GM20000 (cell line): ENCODE results near the gene MARCO.
"Not testable (repeated sequence)": the region's sequence is repeated elsewhere in the genome, so short reads cannot be mapped to it uniquely, and the experiment has no call there.

Experiments
- DNase-seq: peaks from one replicate; pipeline ENCODE4 v3.0.0; 2012; ENCODE audit warnings: low spot score
- TF ChIP-seq, protein P1 (sequence below): IDR thresholded peaks from 2 replicates; pipeline ENCODE4 v1.5.1; 2012; ENCODE audit warnings: mild to moderate bottlenecking, control low read depth; ENCODE audit errors: extremely low read depth, missing control alignments

Gene MARCO

DNA sequence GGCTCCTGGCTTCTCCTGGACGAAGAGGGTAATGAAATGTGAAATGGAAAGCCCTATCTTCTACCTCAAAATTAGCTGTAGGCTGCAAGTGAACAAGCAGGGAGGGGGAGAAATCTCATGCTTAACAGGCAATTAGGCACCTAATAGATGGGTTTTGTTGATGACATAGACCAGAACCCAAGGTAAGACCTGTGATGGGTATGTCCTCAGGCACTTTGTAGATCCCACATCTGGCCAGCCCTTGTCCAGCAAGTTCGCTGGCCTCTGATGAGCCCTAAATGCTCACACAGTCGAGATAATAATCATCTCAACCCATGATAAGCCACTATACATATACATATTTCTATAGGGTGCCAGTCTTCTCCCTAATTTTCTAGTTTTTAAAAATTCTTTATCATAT is 82.6 kb downstream of the MARCO start:
- DNase-seq = no peak
- TF ChIP-seq, protein P1, sequence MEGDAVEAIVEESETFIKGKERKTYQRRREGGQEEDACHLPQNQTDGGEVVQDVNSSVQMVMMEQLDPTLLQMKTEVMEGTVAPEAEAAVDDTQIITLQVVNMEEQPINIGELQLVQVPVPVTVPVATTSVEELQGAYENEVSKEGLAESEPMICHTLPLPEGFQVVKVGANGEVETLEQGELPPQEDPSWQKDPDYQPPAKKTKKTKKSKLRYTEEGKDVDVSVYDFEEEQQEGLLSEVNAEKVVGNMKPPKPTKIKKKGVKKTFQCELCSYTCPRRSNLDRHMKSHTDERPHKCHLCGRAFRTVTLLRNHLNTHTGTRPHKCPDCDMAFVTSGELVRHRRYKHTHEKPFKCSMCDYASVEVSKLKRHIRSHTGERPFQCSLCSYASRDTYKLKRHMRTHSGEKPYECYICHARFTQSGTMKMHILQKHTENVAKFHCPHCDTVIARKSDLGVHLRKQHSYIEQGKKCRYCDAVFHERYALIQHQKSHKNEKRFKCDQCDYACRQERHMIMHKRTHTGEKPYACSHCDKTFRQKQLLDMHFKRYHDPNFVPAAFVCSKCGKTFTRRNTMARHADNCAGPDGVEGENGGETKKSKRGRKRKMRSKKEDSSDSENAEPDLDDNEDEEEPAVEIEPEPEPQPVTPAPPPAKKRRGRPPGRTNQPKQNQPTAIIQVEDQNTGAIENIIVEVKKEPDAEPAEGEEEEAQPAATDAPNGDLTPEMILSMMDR = no peak

DNA sequence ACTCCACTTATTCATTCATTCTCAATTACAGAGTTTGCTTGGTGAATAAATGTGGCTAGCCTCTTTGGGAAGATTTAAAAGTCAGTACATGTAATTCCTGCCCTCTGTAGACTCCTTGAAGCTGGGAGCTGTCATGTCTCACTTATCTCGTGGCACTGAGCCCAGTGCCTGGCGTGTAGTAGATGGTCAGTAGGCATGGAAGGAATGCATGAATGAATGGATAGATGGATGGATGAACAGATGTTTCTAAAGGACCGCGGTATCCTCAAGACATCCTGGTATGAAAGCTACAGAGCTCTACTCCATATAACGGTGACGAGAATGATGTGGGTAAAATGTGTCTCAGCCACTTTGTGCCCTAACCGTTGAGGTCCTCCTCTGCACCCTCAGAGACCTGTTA is 83.0 kb downstream of the MARCO start:
- DNase-seq = no peak
- TF ChIP-seq, protein P1 = no peak

DNA sequence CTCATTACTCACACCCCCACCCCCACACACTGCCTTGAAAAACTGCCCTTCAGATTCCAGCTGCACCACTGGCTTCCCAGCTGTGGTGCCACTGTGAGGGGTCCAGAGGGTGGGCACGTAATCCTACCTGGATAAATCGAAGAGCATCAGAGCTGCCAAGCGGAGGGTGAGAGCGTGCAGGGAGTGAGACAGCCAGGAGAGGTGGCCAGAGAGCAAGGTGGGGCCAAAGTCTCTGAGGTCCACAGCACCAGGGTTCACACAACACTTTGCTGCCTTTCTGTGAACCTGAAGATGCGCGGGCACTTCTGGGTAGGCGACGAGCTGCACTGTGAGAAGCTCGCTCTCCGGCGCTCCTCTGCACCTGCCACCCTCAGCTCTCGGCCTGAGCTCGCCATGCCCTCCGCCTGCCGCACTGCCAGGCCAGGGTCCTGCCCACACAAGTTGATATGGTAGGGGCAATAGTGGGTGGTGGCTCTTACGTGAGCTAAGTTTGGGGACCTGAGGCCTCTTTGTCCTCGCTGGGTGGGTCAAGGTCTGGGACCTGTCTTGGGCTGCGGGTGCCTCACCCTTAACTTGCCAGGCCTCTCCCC is 83.9 kb downstream of the MARCO start:
- TF ChIP-seq, protein P1 = no peak
- no peak for DNase-seq

DNA sequence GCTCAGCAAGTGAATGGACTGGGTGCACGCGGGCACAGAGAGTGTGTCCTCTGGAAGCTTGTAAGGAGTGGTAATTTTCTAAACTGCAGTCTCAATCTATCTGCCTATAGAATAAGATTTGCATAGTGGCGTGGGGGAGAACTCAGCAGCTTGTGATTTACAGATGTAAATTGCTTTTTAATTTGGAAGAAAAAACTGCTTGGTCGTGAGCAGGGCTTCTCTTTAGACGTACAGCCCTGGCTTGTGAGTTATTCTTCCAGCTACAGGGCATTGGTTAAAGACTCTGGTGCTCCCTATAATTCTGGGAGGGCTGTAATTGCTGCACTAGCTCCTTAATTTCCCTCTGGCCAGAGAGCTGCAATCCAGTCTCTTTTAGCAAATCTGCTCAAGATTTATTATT is 84.9 kb downstream of the MARCO start:
- no peak for DNase-seq
- TF ChIP-seq, protein P1 = no peak

DNA sequence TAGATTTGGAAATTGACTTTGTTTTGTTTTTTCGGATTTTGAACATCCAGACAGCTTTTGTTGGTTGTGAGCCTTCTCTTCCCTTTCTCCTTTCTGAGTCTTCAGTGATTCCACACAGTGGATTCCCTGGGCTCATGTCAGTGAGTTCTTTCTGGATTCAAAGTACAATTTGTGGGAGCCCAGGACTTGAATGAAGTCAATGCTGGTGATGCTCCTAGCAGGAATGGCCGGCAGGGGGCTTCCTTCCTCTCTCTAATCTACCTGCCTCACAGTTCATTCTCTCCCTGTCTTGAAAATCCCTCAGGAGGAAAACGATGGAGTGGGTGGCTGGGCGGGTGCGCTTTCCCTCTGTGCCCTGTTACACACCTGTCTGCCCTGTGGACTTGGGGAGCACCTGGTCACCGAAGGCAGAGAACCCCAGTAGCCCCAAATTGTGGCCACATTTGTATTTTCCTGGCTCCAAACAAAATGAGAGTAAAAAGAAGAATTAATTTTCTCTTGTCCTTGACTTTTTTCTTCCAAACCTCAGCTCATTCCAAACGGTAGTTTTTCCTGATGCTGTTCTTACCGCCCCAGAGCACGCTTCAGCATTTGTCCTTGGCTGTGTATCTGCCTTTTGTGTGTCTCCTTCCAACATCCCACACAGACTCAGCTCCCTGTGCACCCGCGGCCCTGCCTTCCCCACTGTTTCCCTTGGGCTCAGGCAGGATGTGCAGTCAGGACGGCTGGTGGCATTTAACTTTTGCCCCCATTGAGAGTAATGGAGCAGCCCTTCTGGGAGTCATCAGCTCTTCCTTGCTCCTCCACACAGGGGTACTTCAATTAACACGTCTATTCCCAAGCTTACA is 86.6 kb downstream of the MARCO start:
- TF ChIP-seq, protein P1 = no peak
- DNase-seq = peak; percentile 48

DNA sequence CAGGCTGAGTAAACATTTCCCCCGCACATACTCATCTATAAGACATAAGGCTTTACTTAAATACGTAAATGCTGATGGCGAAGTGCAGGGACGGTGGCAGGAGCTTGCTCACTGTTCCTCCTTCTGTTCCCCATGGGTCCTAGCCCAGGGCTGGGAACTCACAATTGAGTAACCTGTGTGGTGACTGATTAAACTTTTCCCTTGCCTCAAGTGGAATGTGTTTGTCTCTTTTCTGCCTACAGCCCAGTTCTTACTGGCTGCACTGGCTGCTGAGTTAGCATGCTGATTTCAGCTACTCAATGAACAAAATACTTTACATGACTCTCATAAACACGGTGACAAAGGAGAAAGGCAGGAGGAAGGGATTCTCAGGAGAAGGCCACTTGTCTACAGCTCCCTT is 87.3 kb downstream of the MARCO start:
- TF ChIP-seq, protein P1 = no peak
- no peak for DNase-seq

DNA sequence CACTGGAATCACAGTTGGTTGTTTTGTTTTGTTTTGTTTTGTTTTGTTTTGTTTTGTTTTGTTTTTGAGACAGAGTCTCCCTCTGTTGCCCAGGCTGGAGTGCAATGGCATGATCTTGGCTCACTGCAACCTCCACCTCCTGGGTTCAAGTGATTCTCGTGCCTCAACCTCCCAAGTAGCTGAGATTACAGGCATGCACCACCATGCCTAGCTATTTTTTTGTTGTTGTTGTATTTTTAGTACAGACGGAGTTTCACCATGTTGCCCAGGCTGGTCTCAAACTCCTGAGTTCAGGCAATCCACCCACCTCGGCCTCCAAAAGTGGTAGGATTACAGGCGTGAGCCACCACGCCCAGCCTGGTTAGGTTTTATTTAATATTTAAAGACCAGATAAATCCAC is 95.9 kb downstream of the MARCO start:
- DNase-seq = not testable (repeated sequence)

DNA sequence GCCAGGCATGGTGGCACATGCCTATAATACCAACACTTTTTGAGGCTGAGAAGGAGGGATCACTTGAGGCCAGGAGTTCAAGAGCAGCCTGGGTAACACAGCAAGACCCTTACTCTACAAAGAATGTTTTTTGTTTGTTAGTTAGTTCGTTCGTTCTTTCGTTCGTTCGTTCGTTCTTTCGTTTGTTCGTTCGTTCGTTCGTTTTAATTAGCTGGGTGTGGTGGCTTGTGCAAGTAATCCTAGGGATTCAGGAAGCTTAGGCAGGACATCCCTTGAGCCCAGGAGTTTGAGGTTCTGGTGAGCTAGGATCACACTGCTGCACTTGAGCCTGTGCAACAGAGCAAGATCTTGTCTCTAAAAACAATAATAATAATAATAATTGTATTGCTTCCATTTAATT is 98.7 kb downstream of the MARCO start:
- TF ChIP-seq, protein P1 = no peak
- DNase-seq = no peak
